ENCODE data around the gene NCAN.

NCAN gene

GRCh38 chr19:19262190-19263057 is 50.7 kb downstream of the NCAN start:
- no peak for DNase-seq

- no peak for DNase-seq
Observed at GRCh38 chr19:19263886-19264487, 52.2 kb downstream of the NCAN start.

GRCh38 chr19:19267305-19267704 is 55.5 kb downstream of the NCAN start:
- DNase-seq: no peak

- DNase-seq: no peak
Observed at GRCh38 chr19:19268453-19269385, 57.0 kb downstream of the NCAN start.

GRCh38 chr19:19269952-19270694 is 58.4 kb downstream of the NCAN start:
- DNase-seq: no peak

- no peak for DNase-seq
Observed at GRCh38 chr19:19270749-19271571, 59.2 kb downstream of the NCAN start.

GRCh38 chr19:19271828-19272599 is 60.3 kb downstream of the NCAN start:
- no peak for DNase-seq

GRCh38 chr19:19274146-19274545 is 62.4 kb downstream of the NCAN start:
- DNase-seq: no peak

GRCh38 chr19:19274716-19275565 is 63.2 kb downstream of the NCAN start:
- no peak for DNase-seq

GRCh38 chr19:19276386-19276785 is 64.6 kb downstream of the NCAN start:
- DNase-seq: no peak

GRCh38 chr19:19276851-19277250 is 65.1 kb downstream of the NCAN start:
- DNase-seq: no peak

- no peak for DNase-seq
Observed at GRCh38 chr19:19278315-19278714, 66.6 kb downstream of the NCAN start.

GRCh38 chr19:19279062-19279612 is 67.4 kb downstream of the NCAN start:
- DNase-seq: no peak

GRCh38 chr19:19279853-19280252 is 68.1 kb downstream of the NCAN start:
- DNase-seq: no peak

- DNase-seq: no peak
Observed at GRCh38 chr19:19280561-19280960, 68.8 kb downstream of the NCAN start.

GRCh38 chr19:19285686-19286085 is 73.9 kb downstream of the NCAN start:
- no peak for DNase-seq

- no peak for DNase-seq
Observed at GRCh38 chr19:19292607-19293006, 80.8 kb downstream of the NCAN start.

- no peak for DNase-seq
Observed at GRCh38 chr19:19294914-19295313, 83.2 kb downstream of the NCAN start.

GRCh38 chr19:19296953-19297689 is 85.4 kb downstream of the NCAN start:
- no peak for DNase-seq

Measured in activated CD4-positive, alpha-beta T cell treated with anti-CD3 and anti-CD28 coated beads for 1 hour (primary cell).